Measurements from ENCODE around the gene BTN1A1. TPM values are rescaled to one million over a fixed set of nuclear protein-coding genes. Genes with fewer than 3 reads are reported as not detected.

BTN1A1 gene
- total and polyA plus RNA-seq, 2 donors (not counting 1 experiment from before 2014, with no cell fraction given) = not detected

DNA sequence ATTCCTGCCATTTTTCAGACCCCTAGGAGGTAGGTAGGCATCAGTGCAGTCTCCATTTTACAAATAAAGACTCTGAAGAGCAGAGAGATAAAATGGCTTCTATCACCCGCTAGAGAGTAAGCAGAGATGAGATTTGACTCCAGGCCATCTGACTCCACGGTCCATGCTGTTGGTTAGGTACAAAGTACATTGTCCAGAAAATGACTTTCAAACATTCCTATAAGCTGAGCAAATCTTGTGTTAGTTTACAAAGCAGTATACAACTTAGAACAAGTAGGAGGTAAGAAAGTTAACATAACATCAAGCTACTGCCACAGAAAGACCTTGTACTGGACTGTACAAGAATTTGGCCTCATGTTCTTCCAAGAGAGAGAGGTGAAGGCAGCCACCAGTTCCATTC lies 14.9 kb downstream of the BTN1A1 start:
- H3K27ac ChIP-seq (ENCODE audit: insufficient read depth, low read length) = no peak overlapping the region
- H3K9me3 ChIP-seq (ENCODE audit: control insufficient read depth, insufficient read depth, low read depth, low read length) = no peaks in the 10 kb centered on the region
- DNase-seq (ENCODE audit: low read depth in 2 of 2) = no peak
- H3K4me1 ChIP-seq (ENCODE audit: control insufficient read depth, extremely low read depth, insufficient read depth, low read length) = no peaks in the 10 kb centered on the region
- H3K4me2 ChIP-seq (ENCODE audit: extremely low read depth, insufficient read depth, low read length) = no peak overlapping the region
- no peak overlapping the region for H3K9ac ChIP-seq (ENCODE audit: insufficient read depth, low read length)
- no peaks in the 10 kb centered on the region for H3K27me3 ChIP-seq (ENCODE audit: control insufficient read depth, insufficient read depth, low read length)
- H4K20me1 ChIP-seq (ENCODE audit: control insufficient read depth, extremely low read depth, insufficient read depth, low read length) = no peaks in the 10 kb centered on the region
- TF ChIP-seq, protein P1, sequence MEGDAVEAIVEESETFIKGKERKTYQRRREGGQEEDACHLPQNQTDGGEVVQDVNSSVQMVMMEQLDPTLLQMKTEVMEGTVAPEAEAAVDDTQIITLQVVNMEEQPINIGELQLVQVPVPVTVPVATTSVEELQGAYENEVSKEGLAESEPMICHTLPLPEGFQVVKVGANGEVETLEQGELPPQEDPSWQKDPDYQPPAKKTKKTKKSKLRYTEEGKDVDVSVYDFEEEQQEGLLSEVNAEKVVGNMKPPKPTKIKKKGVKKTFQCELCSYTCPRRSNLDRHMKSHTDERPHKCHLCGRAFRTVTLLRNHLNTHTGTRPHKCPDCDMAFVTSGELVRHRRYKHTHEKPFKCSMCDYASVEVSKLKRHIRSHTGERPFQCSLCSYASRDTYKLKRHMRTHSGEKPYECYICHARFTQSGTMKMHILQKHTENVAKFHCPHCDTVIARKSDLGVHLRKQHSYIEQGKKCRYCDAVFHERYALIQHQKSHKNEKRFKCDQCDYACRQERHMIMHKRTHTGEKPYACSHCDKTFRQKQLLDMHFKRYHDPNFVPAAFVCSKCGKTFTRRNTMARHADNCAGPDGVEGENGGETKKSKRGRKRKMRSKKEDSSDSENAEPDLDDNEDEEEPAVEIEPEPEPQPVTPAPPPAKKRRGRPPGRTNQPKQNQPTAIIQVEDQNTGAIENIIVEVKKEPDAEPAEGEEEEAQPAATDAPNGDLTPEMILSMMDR (conservative IDR thresholded peaks at IDR 0.05 in 1 of 2, IDR thresholded peaks at IDR 0.05 in 1 of 2; ENCODE audit: low read depth in 1 of 2, low read length in 2 of 2) = no peak
- TF ChIP-seq EZH2 (IDR thresholded peaks at IDR 0.05; ENCODE audit: low read length, missing control alignments) = no peak
- H2AFZ ChIP-seq (ENCODE audit: low read length) = peak overlapping the region; percentile 13
- H3K36me3 ChIP-seq (ENCODE audit: control insufficient read depth, insufficient read depth, low read length) = no peaks in the 10 kb centered on the region
- H3K4me3 ChIP-seq (replicated peaks in 1 of 4; ENCODE audit: control extremely low read depth in 1 of 4, insufficient read depth in 1 of 4, low read depth in 3 of 4, low read length in 4 of 4) = no peak overlapping the region
- H3K79me2 ChIP-seq (ENCODE audit: control insufficient read depth, insufficient read depth, low read length) = no peaks in the 10 kb centered on the region

DNA sequence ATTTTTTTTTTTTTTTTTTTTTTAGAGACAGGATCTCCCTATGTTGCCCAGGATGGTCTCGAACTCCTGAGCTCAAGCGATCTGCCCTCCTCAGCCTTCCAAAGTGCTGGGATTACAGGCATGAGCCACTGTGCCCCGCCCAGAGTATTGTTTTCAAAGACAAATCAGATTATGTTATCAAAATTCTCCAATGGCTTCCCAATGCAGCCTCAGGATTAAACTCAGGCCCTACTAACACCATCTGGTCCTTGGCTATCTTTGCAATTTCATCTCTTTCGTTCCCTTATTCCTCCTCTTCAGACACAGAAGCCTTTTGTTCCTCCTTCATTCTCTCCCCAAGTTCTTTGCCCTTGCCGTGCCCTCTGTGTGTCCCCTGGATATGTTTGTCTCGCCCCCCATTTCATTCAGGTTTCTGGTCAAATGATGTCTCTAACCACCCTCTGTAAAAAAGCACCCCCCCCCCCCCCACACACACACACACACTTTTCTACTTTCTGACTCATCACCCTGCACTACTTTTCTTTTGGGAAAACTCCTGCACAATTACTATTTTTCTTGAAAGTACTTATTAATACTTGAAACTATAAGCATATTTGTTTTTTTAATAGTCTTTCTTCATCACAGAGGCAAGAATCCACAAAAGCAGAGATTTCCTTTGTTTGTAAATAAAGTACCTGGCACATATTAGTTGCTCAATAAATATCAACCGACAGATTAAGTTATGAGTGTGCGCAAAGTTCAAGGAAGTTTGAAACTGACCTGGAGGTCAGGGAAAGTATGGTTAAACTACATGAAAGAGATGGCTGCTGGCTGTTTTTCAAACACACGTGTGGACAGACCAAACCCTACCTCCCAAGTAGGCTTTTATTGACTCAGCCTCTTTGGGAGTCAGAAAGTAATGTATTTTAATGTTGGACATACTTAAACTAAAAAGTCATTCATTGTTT lies 16.7 kb downstream of the BTN1A1 start:
- Histone ChIP-seq H3K9ac (ENCODE audit: insufficient read depth, low read length) (no peak overlapping the region), H4K20me1 (ENCODE audit: control insufficient read depth, extremely low read depth, insufficient read depth, low read length) (no peaks in the 10 kb centered on the region), H3K9me3 (ENCODE audit: control insufficient read depth, insufficient read depth, low read depth, low read length) (no peaks in the 10 kb centered on the region), H3K36me3 (ENCODE audit: control insufficient read depth, insufficient read depth, low read length) (no peaks in the 10 kb centered on the region), H3K4me2 (ENCODE audit: extremely low read depth, insufficient read depth, low read length) (no peak overlapping the region), H3K79me2 (ENCODE audit: control insufficient read depth, insufficient read depth, low read length) (no peaks in the 10 kb centered on the region), H3K4me1 (ENCODE audit: control insufficient read depth, extremely low read depth, insufficient read depth, low read length) (no peaks in the 10 kb centered on the region), H3K4me3 (replicated peaks in 1 of 4; ENCODE audit: control extremely low read depth in 1 of 4, insufficient read depth in 1 of 4, low read depth in 3 of 4, low read length in 4 of 4) (no peak overlapping the region), H3K27ac (ENCODE audit: insufficient read depth, low read length) (no peak overlapping the region), H3K27me3 (ENCODE audit: control insufficient read depth, insufficient read depth, low read length) (no peaks in the 10 kb centered on the region), H2AFZ (ENCODE audit: low read length) (no peak overlapping the region)
- no peak for TF ChIP-seq EZH2 (IDR thresholded peaks at IDR 0.05; ENCODE audit: low read length, missing control alignments)
- TF ChIP-seq, protein P1 (conservative IDR thresholded peaks at IDR 0.05 in 1 of 2, IDR thresholded peaks at IDR 0.05 in 1 of 2; ENCODE audit: low read depth in 1 of 2, low read length in 2 of 2) = no peak
- no peak for DNase-seq (ENCODE audit: low read depth in 2 of 2)

DNA sequence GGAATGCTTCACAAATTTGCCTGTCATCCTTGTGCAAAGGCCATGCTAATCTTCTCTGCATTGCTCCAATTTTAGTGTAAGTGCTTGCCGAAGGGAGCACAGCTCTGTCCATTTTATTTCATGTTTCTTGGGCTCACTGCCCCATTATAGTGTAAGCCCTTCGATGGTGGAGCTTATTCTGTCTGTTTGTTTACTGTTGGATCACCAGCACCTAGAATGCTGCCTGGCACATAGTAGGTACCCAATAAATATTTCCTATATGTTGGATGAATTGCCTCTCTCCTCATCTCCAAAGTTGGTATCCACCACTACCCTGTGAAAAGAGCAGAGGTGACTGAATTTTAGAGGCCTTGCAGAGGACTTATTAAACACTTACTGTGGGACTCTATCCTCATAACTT lies 19.3 kb downstream of the BTN1A1 start:
- TF ChIP-seq, protein P1 (conservative IDR thresholded peaks at IDR 0.05 in 1 of 2, IDR thresholded peaks at IDR 0.05 in 1 of 2; ENCODE audit: low read depth in 1 of 2, low read length in 2 of 2) = no peak
- no peak for TF ChIP-seq EZH2 (IDR thresholded peaks at IDR 0.05; ENCODE audit: low read length, missing control alignments)

More for the DNA sequence above, 19.3 kb downstream of the BTN1A1 start:
- H3K9me3 ChIP-seq (ENCODE audit: control insufficient read depth, insufficient read depth, low read depth, low read length) = no peaks in the 10 kb centered on the region
- H3K36me3 ChIP-seq (ENCODE audit: control insufficient read depth, insufficient read depth, low read length) = no peaks in the 10 kb centered on the region
- H3K4me2 ChIP-seq (ENCODE audit: extremely low read depth, insufficient read depth, low read length) = no peak overlapping the region
- no peaks in the 10 kb centered on the region for H4K20me1 ChIP-seq (ENCODE audit: control insufficient read depth, extremely low read depth, insufficient read depth, low read length)
- H3K79me2 ChIP-seq (ENCODE audit: control insufficient read depth, insufficient read depth, low read length) = no peaks in the 10 kb centered on the region
- H3K9ac ChIP-seq (ENCODE audit: insufficient read depth, low read length) = no peak overlapping the region
- no peak for DNase-seq (ENCODE audit: low read depth in 2 of 2)
- H3K4me3 ChIP-seq (replicated peaks in 1 of 4; ENCODE audit: control extremely low read depth in 1 of 4, insufficient read depth in 1 of 4, low read depth in 3 of 4, low read length in 4 of 4) = no peak overlapping the region
- H3K4me1 ChIP-seq (ENCODE audit: control insufficient read depth, extremely low read depth, insufficient read depth, low read length) = no peaks in the 10 kb centered on the region
- no peak overlapping the region for H3K27ac ChIP-seq (ENCODE audit: insufficient read depth, low read length)
- no peak overlapping the region for H2AFZ ChIP-seq (ENCODE audit: low read length)
- H3K27me3 ChIP-seq (ENCODE audit: control insufficient read depth, insufficient read depth, low read length) = no peaks in the 10 kb centered on the region
